ENCODE measurements around the gene LAMC1. TPM values are rescaled to one million over a fixed set of nuclear protein-coding genes. Genes with fewer than 3 reads are reported as not detected.

Gene LAMC1
- total and polyA plus RNA-seq, 2 of the 4 experiments (the other 2 are of a cell fraction) = 249 to 394 TPM

- no peaks in the 10 kb centered on the region for H3K36me3 ChIP-seq (ENCODE audit: control insufficient read depth, insufficient read depth, low read length)
- no peak overlapping the region for H4K8ac ChIP-seq (ENCODE audit: low read depth in 2 of 2, low read length in 2 of 2)
- intact Hi-C loops (cut with micrococcal nuclease) (no loop called here), dilution Hi-C loops (cut with HindIII; ENCODE audit: low sequenced_read_pairs, unreplicated experiment) (no loop called here), in situ Hi-C loops (cut with MboI; ENCODE audit: low sequenced_read_pairs) (no loop called here)
- ChIA-PET POLR2A (ENCODE audit: unreplicated experiment) (no interaction called here), CTCF (no interaction called here)
- peaks cover 5% of the 10 kb centered on the region for H3K9me1 ChIP-seq (ENCODE audit: insufficient read depth, low read length)
- peak overlapping the region; percentile 20 for H2AK9ac ChIP-seq (replicated peaks; ENCODE audit: low read depth, low read length, poor library complexity)
- no peaks in the 10 kb centered on the region for H3K27me3 ChIP-seq (ENCODE audit: control insufficient read depth, insufficient read depth, low read length)
- peak overlapping the region; percentile 27; the same call in 1 of the 2 replicates for H3K4ac ChIP-seq (ENCODE audit: low read depth, low read length)
- H3K4me2 ChIP-seq (ENCODE audit: low read depth, low read length) = no peak overlapping the region
- TF ChIP-seq SMC3 (IDR thresholded peaks at IDR 0.05; ENCODE audit: low read depth, low read length) (no peak), CHD1 (IDR thresholded peaks at IDR 0.05; ENCODE audit: low read depth, low read length) (no peak), MAZ (IDR thresholded peaks at IDR 0.05; ENCODE audit: borderline replicate concordance, low read depth, low read length) (no peak), MXI1 (IDR thresholded peaks at IDR 0.05; ENCODE audit: borderline replicate concordance, low read depth, low read length) (no peak), MAFK (IDR thresholded peaks at IDR 0.05; ENCODE audit: low read depth, low read length) (no peak), NFE2L2 (IDR thresholded peaks at IDR 0.05; ENCODE audit: low read depth, low read length) (no peak), CTCF (conservative IDR thresholded peaks at IDR 0.05; ENCODE audit: low read depth, low read length) (no peak), ELK1 (IDR thresholded peaks at IDR 0.05; ENCODE audit: borderline replicate concordance, low read depth, low read length) (no peak)
- no peak overlapping the region for H3K56ac ChIP-seq (ENCODE audit: extremely low read depth, insufficient read depth, low read length)
- H4K91ac ChIP-seq (ENCODE audit: insufficient read depth, low read depth, low read length) = no peak overlapping the region
- BruUV-seq (replicated peaks) = no TSS peak
- no peak overlapping the region for H3K14ac ChIP-seq (replicated peaks; ENCODE audit: low read depth, low read length)
- DNase-seq (no peak), ATAC-seq (ENCODE audit: low read depth) (no peak)
- H3K9me3 ChIP-seq (ENCODE audit: control insufficient read depth, insufficient read depth, low read length) = no peaks in the 10 kb centered on the region
- H4K20me1 ChIP-seq (ENCODE audit: insufficient read depth, low read length) = no peaks in the 10 kb centered on the region
- WGBS, 2 experiments (ENCODE audit: extremely low coverage in 2 of 2, insufficient read length in 1 of 2) = 92% methylated on average over 2 of the region's 9 CpGs; no CpG with 5 or more reads in 1 of the 2 experiments
- peak overlapping the region; percentile 25 for H2AFZ ChIP-seq (replicated peaks; ENCODE audit: low read length, poor library complexity)
- no peak overlapping the region for H3K18ac ChIP-seq (ENCODE audit: low read depth, low read length)
- no peak overlapping the region for H2BK20ac ChIP-seq (ENCODE audit: low read depth, low read length)
- no peak overlapping the region for H3K23ac ChIP-seq (ENCODE audit: low read depth, low read length)
- H3K27ac ChIP-seq (ENCODE audit: insufficient read depth, low read length) = no peak overlapping the region
- H2BK15ac ChIP-seq (ENCODE audit: low read depth, low read length) = no peak overlapping the region
- H3K4me1 ChIP-seq (ENCODE audit: control insufficient read depth, insufficient read depth, low read length) = peaks cover 8% of the 10 kb centered on the region
- no peak overlapping the region for H2BK5ac ChIP-seq (ENCODE audit: low read depth, low read length, poor library complexity, severe bottlenecking)
- no peak overlapping the region for H3K4me3 ChIP-seq (ENCODE audit: insufficient read depth, low read depth, low read length)
- no peak overlapping the region for H4K5ac ChIP-seq (ENCODE audit: low read depth, low read length)
- H3K79me1 ChIP-seq (ENCODE audit: low read depth in 1 of 2, low read length in 2 of 2) = no peaks in the 10 kb centered on the region
- H2BK120ac ChIP-seq (ENCODE audit: low read depth, low read length) = no peak overlapping the region
- H2AK5ac ChIP-seq (ENCODE audit: low read depth, low read length) = peak overlapping the region; percentile 53; the same call in 1 of the 2 replicates
- H3K9ac ChIP-seq (ENCODE audit: low read depth, low read length) = no peak overlapping the region
Measured at GRCh38 chr1:183159960-183160359, 136.7 kb downstream of the LAMC1 start.

Data from IMR-90 (cell line).